GM21529 (cell line): ENCODE measurements around the gene DRG1.
A peak's percentile ranks its signal among the peaks of the same experiment; 100 is the strongest.
"Not testable (repeated sequence)": the region's sequence is repeated elsewhere in the genome, so short reads cannot be mapped to it uniquely, and the experiment has no call there.

Source experiments
- ATAC-seq: cut with Tn5 transposase; IDR thresholded peaks from one replicate; pipeline ENCODE4 v1.9.1; 2021; ENCODE audit not compliant: unreplicated experiment

Gene DRG1

GRCh38 chr22:31399211-31400022 is at the start of gene DRG1:
TSS of gene DRG1 (plus strand) at chr22:31399604. CDS start at chr22:31399684, 80 bp downstream.
- ATAC-seq: peak; percentile 90

- ATAC-seq: no peak
Observed at GRCh38 chr22:31349960-31350359, 49.4 kb upstream of the DRG1 start.

- ATAC-seq: no peak
Observed at GRCh38 chr22:31350410-31350863, 49.0 kb upstream of the DRG1 start.

GRCh38 chr22:31354515-31354914 is 44.9 kb upstream of the DRG1 start:
- ATAC-seq: no peak

GRCh38 chr22:31360029-31360428 is 39.4 kb upstream of the DRG1 start:
- ATAC-seq: no peak

- ATAC-seq: no peak
Observed at GRCh38 chr22:31361743-31362142, 37.7 kb upstream of the DRG1 start.

- ATAC-seq: no peak
Observed at GRCh38 chr22:31363885-31364465, 35.4 kb upstream of the DRG1 start.

GRCh38 chr22:31367426-31367825 is 32.0 kb upstream of the DRG1 start:
- no peak for ATAC-seq

GRCh38 chr22:31377612-31378011 is 21.8 kb upstream of the DRG1 start:
- ATAC-seq: no peak

- no peak for ATAC-seq
Observed at GRCh38 chr22:31378123-31378522, 21.3 kb upstream of the DRG1 start.

GRCh38 chr22:31378651-31379050 is 20.8 kb upstream of the DRG1 start:
- ATAC-seq: not testable (repeated sequence)

- ATAC-seq: no peak
Observed at GRCh38 chr22:31393893-31394292, 5.5 kb upstream of the DRG1 start.

GRCh38 chr22:31394326-31394725 is 5.1 kb upstream of the DRG1 start:
- no peak for ATAC-seq

GRCh38 chr22:31398231-31398630 is 1.2 kb upstream of the DRG1 start:
- no peak for ATAC-seq

- ATAC-seq: no peak
Observed at GRCh38 chr22:31400023-31400397, 606 bp downstream of the DRG1 start.

GRCh38 chr22:31402350-31402749 is 2.9 kb downstream of the DRG1 start:
- not testable (repeated sequence) for ATAC-seq

GRCh38 chr22:31425331-31426050 is 26.1 kb downstream of the DRG1 start:
- no peak for ATAC-seq

- no peak for ATAC-seq
Observed at GRCh38 chr22:31431950-31432349, 32.5 kb downstream of the DRG1 start.

GRCh38 chr22:31436132-31436531 is 36.7 kb downstream of the DRG1 start:
- no peak for ATAC-seq

GRCh38 chr22:31439808-31440207 is 40.4 kb downstream of the DRG1 start:
- ATAC-seq: no peak

- no peak for ATAC-seq
Observed at GRCh38 chr22:31440681-31441080, 41.3 kb downstream of the DRG1 start.

GRCh38 chr22:31441652-31442051 is 42.2 kb downstream of the DRG1 start:
- no peak for ATAC-seq
